Activated naive CD4-positive, alpha-beta T cell treated with anti-CD3 and anti-CD28 coated beads, Interleukin-2, amount 50 U/mL, for 24 hours (primary cell): Measurements from ENCODE around the gene CALCOCO1.
"Not testable (repeated sequence)": the region's sequence is repeated elsewhere in the genome, so short reads cannot be mapped to it uniquely, and the experiment has no call there.

Source experiments
- H3K27ac Mint-ChIP-seq: one replicate; pipeline ENCODE4 v1.8.0; 2021; ENCODE audit warnings: mild to moderate bottlenecking, mixed read lengths
- H3K27me3 Mint-ChIP-seq: one replicate; pipeline ENCODE4 v1.8.0; 2021; ENCODE audit warnings: mixed read lengths
- H3K36me3 Mint-ChIP-seq: one replicate; pipeline ENCODE4 v1.8.0; 2021; ENCODE audit warnings: mixed read lengths
- H3K4me1 Mint-ChIP-seq: one replicate; pipeline ENCODE4 v1.8.0; 2021; ENCODE audit warnings: mixed read lengths
- H3K4me3 Mint-ChIP-seq: one replicate; pipeline ENCODE4 v1.8.0; 2021; ENCODE audit warnings: mild to moderate bottlenecking, mixed read lengths
- H3K9me3 Mint-ChIP-seq: one replicate; pipeline ENCODE4 v1.8.0; 2021; ENCODE audit warnings: mixed read lengths

CALCOCO1 gene

DNA sequence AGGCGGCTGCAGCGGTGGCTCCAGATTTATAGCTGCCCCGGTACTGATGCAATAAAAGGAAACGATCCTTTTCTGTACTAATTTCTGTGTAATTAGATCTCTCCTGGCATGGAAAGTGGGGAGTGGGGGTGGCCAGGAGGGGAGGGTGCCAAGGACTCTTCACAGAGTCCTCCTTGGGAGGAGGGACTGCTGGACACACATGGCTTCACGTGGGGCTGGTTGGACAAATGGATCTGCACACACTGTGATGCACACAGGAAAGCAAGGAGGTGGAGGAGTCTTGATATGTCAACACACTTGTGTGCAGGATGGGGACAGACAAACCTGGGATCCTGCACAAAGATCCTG, 27.6 kb downstream of the CALCOCO1 start:
- Mint-ChIP-seq H3K4me3 (no peak overlapping the region), H3K9me3 (no peaks in the 10 kb centered on the region), H3K36me3 (no peaks in the 10 kb centered on the region), H3K27ac (no peak overlapping the region), H3K27me3 (peaks cover 66% of the 10 kb centered on the region), H3K4me1 (peaks cover 28% of the 10 kb centered on the region)

DNA sequence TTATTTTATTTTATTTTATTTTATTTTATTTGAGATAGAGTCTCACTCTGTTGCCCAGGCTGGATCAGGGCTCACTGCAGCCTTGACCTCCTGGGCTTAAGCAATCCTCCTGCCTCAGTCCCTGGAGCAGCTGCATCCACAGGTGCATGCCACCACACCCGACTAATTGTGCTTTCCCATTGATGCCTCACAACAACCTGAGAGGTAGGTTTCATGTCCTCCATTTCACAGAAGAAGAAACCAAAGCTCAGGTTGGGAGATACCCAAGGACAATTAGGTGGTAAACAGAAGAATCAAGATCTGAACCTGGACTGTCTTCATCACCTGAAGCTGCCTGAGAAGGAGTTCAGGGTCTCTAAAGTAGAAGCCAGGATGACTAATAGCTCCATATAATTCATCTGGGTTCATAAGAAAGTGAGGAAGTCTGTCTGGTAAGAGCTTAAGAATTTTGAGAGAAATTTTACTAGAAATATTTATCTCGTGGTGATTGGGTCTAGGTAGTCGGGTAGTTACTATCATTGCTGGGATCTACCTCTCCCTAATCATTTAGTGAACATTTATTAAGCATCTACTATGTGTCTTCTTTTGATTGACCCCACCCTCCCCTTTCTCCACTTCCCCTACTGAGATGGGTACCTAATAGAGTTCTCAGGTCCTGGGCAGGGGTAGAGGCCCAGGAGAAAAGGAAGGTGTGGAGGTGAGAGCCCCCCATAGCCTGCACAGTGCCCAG, 28.1 kb downstream of the CALCOCO1 start:
- H3K27ac Mint-ChIP-seq = no peak overlapping the region

DNA sequence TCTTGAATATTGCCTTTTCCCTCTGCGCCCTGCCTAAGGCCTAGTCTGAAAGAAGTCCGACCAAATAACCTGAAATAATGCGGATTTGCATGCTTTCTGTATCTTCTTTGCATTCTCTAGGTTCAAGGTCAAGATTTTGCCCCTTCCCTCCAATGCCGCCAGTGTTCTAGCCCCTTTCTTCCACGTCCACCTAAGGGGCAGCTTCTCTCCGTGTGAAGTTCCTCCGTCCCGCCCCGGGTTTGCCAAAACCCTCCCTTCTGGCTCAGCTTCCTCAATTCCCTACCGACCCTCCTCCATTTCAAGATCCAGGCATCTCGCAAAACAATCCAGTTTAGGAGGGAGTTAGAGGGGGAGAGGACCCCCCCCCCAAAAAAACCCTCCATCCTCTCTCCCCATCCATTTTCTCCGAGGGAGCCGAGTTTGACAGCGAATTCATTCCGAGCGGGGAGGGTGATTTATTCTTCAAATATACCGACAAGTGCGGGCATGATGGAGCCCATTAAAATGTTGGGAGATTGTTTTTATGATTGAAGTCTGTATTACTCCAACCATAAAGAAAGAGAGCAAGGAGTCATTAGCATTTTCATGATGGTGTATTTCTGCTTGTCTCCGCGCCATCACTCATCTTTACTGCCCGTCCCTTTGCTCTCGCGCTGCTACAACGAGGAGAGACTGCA, 30.5 kb downstream of the CALCOCO1 start:
- no peak overlapping the region for H3K27ac Mint-ChIP-seq
- H3K4me1 Mint-ChIP-seq = peaks cover 32% of the 10 kb centered on the region
- H3K4me3 Mint-ChIP-seq = peak overlapping the region; percentile 19
- H3K36me3 Mint-ChIP-seq = peaks cover 2% of the 10 kb centered on the region
- peaks cover 62% of the 10 kb centered on the region for H3K27me3 Mint-ChIP-seq
- H3K9me3 Mint-ChIP-seq = no peaks in the 10 kb centered on the region

More for the DNA sequence above, 28.1 kb downstream of the CALCOCO1 start:
- no peaks in the 10 kb centered on the region for H3K36me3 Mint-ChIP-seq
- no peak overlapping the region for H3K4me3 Mint-ChIP-seq
- H3K9me3 Mint-ChIP-seq = no peaks in the 10 kb centered on the region
- H3K27me3 Mint-ChIP-seq = peaks cover 68% of the 10 kb centered on the region
- H3K4me1 Mint-ChIP-seq = peaks cover 34% of the 10 kb centered on the region

DNA sequence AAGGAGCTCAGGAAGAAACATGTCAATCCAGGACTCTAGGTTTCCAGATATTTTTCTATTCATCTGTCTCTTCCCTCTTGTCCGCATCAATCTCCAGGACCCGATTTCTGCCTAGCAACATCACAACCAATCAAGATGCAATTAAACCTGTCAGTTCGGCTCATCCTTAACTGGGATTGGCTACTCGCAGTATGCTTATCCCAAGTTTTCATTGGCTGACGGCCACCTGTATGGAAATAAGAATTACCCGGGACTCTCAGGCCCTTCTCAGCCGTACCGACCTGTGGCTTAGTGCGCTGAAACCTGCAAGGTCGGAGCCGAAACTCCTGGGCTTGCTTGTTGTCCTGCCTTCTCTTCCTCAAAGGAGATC, 31.0 kb downstream of the CALCOCO1 start:
- Mint-ChIP-seq H3K27ac (no peak overlapping the region), H3K9me3 (no peaks in the 10 kb centered on the region), H3K4me1 (peaks cover 31% of the 10 kb centered on the region), H3K4me3 (peak overlapping the region; percentile 19), H3K36me3 (peaks cover 3% of the 10 kb centered on the region), H3K27me3 (peaks cover 61% of the 10 kb centered on the region)

DNA sequence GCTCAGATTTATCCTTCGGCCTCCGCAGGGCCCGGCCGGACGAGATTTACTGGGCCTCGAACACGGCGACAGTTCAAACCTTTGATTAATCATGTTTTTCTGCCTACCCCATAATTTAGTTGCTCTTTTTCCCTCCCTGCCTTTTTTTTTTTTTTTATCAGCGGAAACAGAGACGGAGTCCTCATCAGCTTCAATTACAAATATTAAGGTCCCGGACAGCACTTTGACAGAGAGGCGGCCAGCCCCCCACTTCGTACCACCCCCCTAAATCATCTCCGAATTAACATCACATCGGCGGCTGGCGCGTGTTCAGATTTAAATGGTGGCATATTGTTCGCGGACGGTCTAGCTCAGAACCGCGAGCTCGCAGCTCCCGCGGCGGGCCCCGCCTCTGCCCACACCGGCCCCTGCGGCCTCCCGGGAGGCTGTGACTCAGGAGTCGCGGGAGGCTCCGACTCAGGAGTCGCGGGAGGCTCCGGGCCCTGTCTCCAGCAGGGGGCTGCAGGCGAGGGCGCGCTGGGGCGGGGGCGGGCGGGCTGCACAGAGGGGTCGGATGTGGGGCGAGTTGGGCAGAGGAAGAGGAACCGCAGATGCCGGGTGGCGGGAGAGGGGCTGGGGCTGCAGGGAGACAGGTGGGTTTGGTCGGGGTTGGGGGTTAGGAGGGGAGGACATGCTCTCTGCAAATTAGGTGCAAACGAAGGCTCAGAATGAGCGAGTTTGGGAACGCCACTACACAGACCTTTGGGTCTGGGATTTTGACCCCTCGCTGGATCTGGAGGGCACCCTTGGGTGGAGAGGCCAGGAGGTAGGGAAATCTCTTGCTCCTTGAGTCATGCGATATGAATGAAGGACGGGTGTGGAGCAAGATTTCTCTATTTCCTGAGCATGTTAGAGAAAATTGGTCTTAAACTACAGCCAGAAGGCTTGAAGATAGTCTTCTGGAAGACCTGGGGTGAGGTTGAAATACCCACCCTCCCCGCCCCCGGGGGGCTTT, 31.8 kb downstream of the CALCOCO1 start:
- Mint-ChIP-seq H3K9me3 (no peaks in the 10 kb centered on the region), H3K27ac (no peak overlapping the region), H3K27me3 (peaks cover 58% of the 10 kb centered on the region), H3K4me1 (peaks cover 31% of the 10 kb centered on the region), H3K4me3 (peak overlapping the region; percentile 85), H3K36me3 (peaks cover 3% of the 10 kb centered on the region)

DNA sequence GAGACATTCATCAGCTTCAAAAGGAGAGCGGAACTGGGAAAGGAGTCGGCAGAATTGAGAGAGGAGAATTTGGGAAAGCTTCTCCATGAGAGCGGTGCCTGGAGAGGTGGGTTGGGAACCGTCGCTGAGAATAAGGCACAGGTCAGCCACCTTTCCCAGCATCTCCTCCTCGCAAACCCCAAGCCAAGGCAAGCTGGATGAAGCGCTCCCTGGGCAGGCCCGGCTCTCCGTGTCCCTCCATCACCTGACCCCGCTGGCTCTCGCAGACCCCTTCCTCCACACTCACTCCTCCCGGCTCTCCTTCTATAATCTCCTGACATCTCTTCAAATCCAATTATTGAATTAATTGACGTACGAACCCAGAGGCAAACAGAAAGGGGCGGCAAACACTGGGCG, 32.5 kb downstream of the CALCOCO1 start:
- Mint-ChIP-seq H3K36me3 (peaks cover 3% of the 10 kb centered on the region), H3K4me3 (peak overlapping the region; percentile 85), H3K27me3 (peaks cover 53% of the 10 kb centered on the region), H3K4me1 (peaks cover 31% of the 10 kb centered on the region), H3K27ac (no peak overlapping the region), H3K9me3 (no peaks in the 10 kb centered on the region)

DNA sequence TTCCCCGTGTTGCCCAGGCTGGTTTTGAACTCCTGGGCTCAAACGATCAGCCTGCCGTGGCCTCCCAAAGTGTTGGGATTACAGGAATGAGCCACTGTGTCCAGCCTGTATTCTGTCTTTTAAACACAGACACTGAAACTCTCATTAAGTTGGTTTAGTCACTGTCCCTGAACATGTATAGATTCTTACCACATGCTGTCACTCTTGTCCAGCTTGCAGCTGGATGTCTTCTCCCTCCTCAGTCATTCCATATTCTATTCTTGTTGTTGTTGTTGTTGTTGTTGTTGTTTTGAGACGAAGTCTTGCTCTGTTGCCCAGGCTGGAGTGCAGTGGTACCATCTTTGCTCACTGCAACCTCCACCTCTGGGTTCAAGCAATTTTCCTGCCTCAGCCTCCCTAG, 39.1 kb downstream of the CALCOCO1 start:
- no peak overlapping the region for H3K4me3 Mint-ChIP-seq
- H3K27me3 Mint-ChIP-seq = peaks cover 8% of the 10 kb centered on the region
- H3K9me3 Mint-ChIP-seq = no peaks in the 10 kb centered on the region
- H3K4me1 Mint-ChIP-seq = no peaks in the 10 kb centered on the region
- peaks cover 2% of the 10 kb centered on the region for H3K36me3 Mint-ChIP-seq
- no peak overlapping the region for H3K27ac Mint-ChIP-seq

DNA sequence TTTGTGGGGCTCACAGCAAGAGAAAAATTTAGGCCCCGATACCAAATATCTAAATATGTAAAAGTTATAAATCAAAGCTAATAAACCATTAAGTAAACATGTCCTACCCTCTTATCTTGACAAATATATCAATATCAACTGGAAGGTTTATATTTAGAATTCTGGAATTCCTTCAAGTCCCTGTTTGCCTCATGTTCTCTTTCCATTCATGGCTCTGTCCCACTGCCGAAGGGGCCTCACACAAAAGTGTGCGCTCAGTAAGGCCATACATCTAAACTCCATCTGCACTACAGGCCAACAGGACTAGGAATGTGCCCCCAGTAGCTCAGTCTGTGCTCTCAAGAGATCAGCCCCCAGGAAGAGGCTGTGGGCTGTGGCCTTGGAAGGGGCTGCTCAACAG, 40.8 kb downstream of the CALCOCO1 start:
- Mint-ChIP-seq H3K27me3 (peaks cover 2% of the 10 kb centered on the region), H3K4me3 (no peak overlapping the region), H3K36me3 (no peaks in the 10 kb centered on the region), H3K9me3 (no peaks in the 10 kb centered on the region), H3K4me1 (no peaks in the 10 kb centered on the region), H3K27ac (no peak overlapping the region)

DNA sequence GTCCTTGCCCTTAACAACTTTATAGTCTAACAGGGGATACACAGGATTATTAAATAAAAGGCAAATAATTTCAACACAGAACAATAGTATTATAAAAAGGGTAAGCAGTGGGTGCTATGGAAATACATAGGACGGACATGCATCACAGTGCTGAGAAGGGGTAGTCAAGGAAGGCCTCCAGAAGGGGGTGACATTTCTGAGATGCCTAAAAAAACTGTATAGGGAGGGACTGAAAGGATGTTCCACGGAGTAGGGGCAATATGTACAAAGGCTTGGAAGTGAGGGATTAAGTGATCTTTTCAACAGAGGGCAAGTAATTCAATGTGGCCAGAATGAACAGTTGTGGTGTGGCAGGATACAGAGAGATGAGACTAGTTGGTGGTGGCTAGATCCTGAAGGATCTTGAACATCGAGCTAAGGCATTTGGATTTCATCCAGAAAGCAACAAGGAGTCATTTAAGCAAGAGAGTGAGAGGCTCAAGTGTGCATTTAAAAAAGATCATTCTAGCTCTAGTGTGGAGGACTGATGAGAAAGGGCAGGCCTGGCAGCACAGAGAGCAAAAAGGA, 42.5 kb downstream of the CALCOCO1 start:
- Mint-ChIP-seq H3K36me3 (no peaks in the 10 kb centered on the region), H3K27me3 (peaks cover 3% of the 10 kb centered on the region), H3K4me1 (no peaks in the 10 kb centered on the region), H3K4me3 (no peak overlapping the region), H3K27ac (no peak overlapping the region), H3K9me3 (no peaks in the 10 kb centered on the region)

DNA sequence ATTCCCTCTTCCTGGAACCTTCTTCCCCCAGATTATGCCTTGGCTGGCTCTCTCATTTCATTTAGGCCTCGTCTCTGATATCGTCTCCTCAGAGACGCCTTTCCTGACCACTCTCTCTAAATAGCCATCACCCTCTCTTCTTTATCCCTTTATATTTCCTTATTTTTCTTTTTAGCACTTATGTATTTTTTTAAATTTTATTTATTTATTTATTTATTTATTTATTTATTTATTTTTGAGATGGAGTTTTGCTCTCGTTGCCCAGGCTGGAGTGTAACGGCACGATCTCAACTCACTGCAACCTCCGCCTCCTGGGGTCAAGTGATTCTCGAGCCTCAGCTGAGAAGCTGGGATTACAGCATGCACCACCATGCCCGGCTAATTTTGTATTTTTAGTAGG, 43.3 kb downstream of the CALCOCO1 start:
- Mint-ChIP-seq H3K36me3 (no peaks in the 10 kb centered on the region), H3K9me3 (no peaks in the 10 kb centered on the region), H3K4me1 (no peaks in the 10 kb centered on the region), H3K27ac (no peak overlapping the region), H3K4me3 (no peak overlapping the region), H3K27me3 (peaks cover 4% of the 10 kb centered on the region)

DNA sequence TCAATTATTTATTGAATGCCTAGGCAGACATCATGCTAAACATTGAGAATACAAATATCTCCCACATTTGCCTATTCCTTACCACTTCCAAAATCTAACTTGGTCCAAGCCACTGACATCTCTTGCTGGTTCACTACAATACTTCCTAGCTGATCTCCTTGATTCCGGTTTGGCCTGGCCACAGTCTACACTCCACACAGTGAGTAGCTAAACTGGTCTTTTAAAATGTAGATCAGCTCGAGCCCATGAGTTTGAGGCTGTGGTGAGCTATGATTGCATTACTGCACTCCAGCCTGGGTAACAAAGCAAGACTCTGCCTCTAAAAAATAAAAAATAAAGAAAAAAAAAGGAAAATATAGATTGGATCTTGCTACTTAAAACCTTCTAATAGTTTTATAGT, 43.8 kb downstream of the CALCOCO1 start:
- no peaks in the 10 kb centered on the region for H3K4me1 Mint-ChIP-seq
- no peak overlapping the region for H3K4me3 Mint-ChIP-seq
- H3K36me3 Mint-ChIP-seq = no peaks in the 10 kb centered on the region
- H3K9me3 Mint-ChIP-seq = no peaks in the 10 kb centered on the region
- peaks cover 5% of the 10 kb centered on the region for H3K27me3 Mint-ChIP-seq
- H3K27ac Mint-ChIP-seq = no peak overlapping the region

DNA sequence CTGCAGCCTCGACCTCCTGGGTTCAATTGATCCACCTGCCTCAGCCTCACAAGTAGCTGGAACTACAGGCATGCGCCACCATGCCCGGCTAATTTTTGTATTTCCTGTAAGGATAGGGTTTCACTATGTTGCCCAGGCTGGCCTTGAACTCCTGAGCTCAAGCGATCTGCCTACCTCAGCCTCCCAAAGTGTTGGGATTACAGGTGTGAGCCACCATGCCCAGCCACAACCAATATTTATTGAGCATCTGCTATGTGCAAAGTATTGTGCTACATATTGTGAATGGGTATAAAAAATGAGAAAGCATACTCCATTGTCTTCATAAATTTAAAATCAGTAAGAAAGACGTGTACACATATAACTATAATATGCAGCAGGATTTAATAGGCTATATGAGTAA, 47.2 kb downstream of the CALCOCO1 start:
- H3K36me3 Mint-ChIP-seq, H3K27ac Mint-ChIP-seq, H3K4me1 Mint-ChIP-seq, H3K4me3 Mint-ChIP-seq, H3K9me3 Mint-ChIP-seq: not testable (repeated sequence)
- peaks cover 10% of the 10 kb centered on the region for H3K27me3 Mint-ChIP-seq

DNA sequence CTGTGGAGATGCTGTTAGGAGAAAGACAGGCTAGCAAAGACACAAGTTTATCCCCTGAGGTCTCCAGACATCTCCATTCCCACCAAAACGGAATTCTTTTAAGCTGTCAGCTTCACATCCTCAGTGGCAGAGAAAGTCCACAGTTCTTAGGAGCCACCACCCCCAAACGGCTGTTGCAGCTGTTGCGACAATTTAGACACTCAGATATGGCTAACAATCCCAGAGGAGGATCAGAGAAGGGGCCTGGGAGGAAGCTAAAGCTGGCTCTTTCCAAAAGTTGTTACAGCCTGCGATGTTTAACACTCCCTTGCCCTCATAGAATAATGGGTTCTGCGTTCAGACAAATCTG, 49.5 kb downstream of the CALCOCO1 start:
- H3K4me3 Mint-ChIP-seq = no peak overlapping the region
- H3K4me1 Mint-ChIP-seq = peaks cover 18% of the 10 kb centered on the region
- H3K27me3 Mint-ChIP-seq = peaks cover 10% of the 10 kb centered on the region
- H3K27ac Mint-ChIP-seq = no peak overlapping the region
- no peaks in the 10 kb centered on the region for H3K9me3 Mint-ChIP-seq
- peaks cover 5% of the 10 kb centered on the region for H3K36me3 Mint-ChIP-seq

DNA sequence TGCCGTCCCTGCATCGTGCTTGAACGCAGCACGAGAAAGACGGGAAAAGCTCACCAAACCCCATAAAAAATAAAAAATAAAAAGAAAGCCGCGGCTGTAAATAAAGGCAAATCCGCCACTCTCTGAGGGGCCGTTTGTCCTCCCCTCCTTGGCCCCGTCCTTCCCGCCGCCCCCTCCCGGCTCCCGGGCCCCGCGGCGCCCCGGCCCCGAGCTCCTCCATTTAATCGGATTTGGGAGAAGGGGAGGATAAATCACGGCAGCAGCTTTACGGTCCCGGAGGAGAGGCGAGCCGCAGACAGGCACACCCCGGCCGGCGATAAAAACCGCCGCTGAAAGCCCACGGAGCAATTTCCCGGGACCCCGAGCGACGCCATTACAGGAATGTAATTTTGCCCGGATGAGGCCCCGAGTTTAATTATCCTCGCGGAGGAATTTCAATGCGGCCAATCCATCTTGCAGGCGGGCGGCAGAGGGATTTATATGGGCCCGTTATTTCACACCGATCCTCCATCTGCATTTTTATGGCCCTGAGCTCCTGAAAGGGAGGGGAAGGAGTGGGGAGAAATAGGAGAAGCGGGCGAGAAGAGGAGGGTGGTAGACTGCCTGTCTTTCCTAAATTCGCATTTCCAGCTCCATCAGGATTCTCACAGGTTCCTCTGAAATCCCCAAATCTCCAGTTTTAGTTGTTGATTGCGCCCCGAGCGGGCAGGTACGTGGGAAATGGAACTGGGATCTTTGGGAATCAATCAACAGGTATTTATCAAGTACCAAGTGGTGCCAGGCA, 50.0 kb downstream of the CALCOCO1 start:
- peaks cover 5% of the 10 kb centered on the region for H3K36me3 Mint-ChIP-seq
- peaks cover 23% of the 10 kb centered on the region for H3K4me1 Mint-ChIP-seq
- H3K27me3 Mint-ChIP-seq = peaks cover 10% of the 10 kb centered on the region
- no peaks in the 10 kb centered on the region for H3K9me3 Mint-ChIP-seq
- peak overlapping the region; percentile 70 for H3K27ac Mint-ChIP-seq
- peak overlapping the region; percentile 92 for H3K4me3 Mint-ChIP-seq

DNA sequence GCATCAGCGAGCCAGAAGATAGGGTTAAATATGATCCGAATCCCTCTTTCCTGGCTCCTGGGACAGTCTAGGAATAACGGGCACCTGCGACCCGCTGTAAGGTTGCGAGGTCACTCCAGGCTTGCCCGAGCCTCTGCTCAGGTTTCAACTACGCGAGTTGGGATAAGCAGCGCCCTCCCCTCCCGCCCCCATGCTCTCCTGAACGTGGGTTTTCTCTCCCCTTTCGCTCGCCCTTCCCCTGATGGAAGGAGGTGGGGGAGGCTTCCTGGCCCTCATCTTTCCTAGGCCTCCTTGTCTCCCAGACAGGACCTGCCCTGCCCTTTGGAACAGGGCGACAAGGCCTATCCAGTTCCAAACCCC, 50.6 kb downstream of the CALCOCO1 start:
- H3K27ac Mint-ChIP-seq = peak overlapping the region; percentile 97
- peaks cover 10% of the 10 kb centered on the region for H3K27me3 Mint-ChIP-seq
- no peaks in the 10 kb centered on the region for H3K9me3 Mint-ChIP-seq
- H3K4me3 Mint-ChIP-seq = peak overlapping the region; percentile 92
- peaks cover 5% of the 10 kb centered on the region for H3K36me3 Mint-ChIP-seq
- peaks cover 23% of the 10 kb centered on the region for H3K4me1 Mint-ChIP-seq
